ENCODE measurements around the gene YPEL3.
A peak's percentile ranks its signal among the peaks of the same experiment; 100 is the strongest.

YPEL3 gene

DNA sequence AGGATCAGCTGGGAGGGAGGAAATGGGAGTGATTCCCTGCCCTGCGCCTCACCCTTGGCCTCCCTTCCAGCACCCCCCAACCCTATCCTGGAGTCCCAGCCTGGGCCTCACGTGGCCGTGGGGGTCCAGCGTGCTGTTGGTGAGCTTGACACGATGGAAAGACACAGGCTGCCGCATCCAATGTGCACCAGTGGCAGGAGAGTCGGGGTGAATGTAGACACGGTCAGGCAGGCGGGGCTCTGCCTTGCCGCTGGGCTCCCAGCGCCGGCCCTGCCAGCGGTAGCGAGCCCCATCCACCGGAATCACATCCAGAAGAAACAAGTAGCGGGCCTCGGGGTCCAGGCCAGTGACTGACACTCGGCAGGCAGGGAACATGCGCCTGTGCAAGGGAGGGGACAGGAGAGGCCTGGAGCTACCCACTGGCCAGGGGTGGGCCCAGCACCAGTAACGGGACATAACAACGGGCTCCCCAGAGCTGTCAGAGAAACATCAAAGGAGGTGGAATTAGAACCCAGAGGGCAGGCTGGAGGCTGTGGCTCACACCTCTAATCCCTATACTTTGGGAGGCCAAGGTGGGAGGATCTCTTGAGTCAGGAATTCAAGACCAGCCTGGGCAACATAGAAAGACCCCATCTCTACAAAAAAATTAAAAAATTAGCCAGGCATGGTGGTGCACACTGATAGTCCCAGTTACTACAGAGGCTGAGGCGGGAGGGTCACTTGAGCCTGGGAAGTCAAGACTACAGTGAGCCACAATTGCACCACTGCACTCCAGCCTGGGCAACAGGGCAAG lies 7.0 kb downstream of the YPEL3 start:
- no peak for DNase-seq

DNA sequence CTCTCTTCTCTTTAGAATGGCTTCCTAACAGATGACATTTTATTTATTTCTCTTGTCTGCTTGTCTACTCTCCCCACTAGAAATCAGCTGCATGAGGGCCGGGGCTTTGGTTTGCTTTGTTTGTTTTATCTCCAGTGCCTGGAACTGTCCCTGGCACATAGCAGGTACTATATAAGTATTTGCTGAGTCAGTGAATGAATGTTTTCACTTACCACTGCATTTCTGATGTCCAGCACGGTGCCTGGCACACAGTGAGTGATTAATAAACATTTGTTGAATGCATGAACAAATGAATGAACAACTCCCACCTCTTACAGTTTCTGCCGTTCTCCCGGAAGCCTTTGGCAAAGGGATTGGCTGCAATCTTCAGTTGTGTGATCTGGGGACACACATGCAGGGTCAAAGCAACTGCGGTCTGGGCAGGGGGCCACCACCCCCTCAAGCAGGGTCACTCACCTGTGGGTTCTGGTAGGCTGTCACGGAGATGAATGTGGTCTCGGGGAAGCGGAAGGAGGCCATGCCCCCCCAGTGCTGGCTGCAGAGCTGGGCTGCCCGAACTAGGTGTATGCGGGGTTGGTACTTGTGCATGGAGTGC lies 7.7 kb downstream of the YPEL3 start:
- DNase-seq = no peak

DNA sequence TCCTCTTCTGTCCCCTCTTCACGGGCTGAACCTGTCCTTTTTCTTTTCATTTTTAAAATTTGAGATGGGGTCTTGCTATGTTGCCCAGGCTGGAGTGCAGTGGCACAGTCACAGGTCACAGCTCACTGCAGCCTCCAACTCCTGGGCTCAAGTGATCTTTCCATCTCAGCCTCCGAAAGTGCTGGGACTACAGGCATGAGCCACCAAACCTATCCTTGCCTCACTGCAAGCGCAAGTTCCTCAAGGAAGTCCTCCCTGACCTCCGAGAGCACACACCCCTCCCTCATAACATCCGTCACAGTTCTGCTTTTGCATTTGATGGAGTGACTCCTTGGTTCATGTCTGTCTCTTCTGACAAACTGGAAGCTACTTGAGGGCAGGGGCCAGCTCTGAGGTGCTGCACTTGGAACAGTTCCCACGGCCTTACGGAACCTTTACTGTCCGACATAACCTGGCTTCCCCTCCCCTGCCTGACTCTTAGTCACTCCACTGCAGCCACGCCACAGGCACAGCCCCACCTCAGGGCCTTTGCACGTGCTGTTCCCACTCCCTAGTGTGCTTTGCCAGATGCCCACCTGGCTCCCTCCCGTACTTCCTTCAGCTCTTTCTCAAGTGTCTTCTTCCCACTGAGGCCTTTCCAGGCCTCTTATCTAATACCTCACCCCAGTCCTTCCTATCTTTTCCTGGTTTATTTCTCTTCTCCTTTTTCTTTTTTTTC lies 8.7 kb downstream of the YPEL3 start:
- DNase-seq = no peak

DNA sequence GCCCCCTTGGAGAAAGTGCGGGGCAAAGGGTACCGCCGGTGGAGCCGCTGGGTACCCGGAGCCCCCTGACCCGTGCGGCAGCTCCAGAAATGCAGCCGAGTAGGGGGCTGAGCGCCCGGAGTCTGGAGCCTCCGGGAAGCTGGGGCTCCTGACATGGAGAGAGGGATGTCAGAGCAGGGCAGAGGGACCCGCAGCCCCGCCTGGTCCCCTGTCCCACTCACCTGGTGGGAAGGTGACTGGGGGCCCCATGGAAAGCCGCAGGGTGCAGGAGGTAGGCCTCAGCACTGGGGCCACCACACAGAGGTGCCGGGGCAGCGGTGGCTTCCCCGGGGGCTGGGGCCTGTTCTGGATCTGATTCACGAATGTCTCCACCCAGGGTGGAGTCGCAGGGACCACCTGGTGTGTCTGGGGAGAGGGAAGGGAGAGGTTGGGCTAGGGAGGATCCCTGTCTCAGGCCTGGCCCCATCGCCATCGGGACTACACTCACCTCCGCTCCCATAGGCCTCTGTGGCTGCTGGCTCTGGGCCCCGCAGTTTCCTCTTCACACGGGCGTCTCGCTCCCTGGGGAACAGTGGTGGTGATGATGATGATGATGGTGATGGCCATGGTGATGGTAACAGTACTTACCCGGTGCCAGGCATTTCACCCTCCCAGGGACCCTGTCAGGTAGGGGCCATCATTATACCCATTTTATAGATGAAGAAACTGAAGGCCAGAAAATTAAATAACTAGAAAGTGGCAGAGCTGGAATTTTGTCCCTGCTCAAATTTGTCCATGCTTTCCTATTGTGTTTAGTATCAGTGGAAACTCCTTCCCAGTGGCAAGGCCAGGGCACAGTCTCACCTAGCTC lies 9.5 kb downstream of the YPEL3 start:
- no peak for DNase-seq

DNA sequence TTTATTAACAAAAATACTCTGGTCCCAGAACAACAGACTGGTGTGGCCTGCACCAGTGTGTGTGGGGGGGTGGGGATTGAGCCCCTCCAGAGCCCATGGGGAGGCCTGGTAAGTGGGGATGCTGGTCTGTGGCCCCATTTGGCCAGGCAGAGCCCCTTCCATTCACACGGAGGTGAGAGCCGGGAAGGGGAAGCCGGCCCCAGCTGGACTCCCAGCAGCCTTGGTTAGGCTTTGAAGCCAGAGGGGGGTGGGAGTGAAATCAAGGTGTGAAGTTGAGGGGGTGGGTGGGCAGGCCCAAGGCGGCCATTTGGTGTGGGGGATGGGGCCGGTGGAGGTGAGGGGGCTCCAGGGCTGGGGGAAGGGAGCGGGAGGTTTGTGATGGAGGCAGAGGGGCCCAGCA lies 10.2 kb downstream of the YPEL3 start:
- DNase-seq = no peak

DNA sequence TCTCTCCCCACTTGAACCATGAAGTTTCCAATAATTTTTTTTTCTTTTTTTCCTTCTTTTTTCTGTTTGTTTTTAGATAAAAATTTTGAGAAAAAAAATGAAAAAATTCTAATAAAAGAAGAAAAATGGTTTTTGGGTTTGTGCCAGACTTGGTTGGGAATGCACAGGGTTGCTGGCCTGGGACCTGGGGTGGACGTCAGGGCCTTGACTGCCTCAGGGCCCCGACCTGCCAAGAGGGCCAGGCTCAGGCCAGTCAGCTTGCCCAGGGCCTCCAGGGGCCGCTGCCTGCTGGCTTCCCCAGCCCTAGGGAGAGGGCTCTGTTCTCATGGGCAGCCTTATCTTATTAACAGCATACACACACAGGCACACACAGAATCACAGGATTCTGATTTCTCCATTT lies 10.8 kb downstream of the YPEL3 start:
- DNase-seq = no peak

DNA sequence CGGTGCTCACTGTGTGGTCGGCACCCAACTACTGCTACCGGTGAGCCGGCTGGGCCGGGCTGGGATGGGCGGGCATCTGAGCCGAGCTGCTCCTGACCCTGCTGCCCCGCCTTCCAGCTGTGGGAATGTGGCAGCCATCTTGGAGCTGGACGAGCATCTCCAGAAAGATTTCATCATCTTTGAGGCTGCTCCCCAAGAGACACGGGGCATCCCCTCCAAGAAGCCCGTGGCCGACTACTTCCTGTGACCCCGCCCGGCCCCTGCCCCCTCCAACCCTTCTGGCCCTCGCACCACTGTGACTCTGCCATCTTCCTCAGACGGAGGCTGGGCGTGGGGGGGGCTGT lies 11.2 kb downstream of the YPEL3 start:
- DNase-seq = no peak

DNA sequence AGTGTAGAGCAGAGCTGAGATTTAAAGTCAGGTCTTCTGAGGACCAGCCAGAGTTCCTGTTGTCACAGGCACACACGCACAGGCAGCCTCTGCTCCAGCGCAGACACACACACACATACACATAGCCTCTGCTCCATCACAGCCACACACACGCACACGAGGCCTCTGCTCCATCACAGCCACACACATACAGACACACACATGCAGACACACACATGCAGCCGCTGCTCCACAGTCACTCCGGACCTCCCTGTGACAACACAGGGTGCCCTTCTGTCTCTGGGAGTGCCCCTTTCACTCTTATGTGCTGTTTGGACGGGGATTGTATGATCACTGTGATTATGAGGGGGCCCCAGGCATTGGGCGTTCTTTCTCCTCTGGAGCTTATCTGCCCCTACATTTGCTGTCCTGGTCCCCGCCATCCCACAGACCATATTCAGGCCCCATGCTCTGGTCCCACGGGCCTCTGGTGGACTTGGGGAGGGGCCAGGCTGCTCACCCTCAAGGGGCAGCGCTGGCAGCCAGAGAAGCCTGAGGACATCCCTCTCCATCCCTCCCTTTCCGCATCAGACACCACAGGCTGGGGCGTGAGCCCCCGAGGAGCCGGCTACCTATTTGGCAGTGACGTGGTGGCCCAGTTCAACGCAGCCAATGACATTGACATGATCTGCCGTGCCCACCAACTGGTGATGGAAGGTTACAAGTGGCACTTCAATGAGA lies 11.8 kb downstream of the YPEL3 start:
- DNase-seq = no peak

DNA sequence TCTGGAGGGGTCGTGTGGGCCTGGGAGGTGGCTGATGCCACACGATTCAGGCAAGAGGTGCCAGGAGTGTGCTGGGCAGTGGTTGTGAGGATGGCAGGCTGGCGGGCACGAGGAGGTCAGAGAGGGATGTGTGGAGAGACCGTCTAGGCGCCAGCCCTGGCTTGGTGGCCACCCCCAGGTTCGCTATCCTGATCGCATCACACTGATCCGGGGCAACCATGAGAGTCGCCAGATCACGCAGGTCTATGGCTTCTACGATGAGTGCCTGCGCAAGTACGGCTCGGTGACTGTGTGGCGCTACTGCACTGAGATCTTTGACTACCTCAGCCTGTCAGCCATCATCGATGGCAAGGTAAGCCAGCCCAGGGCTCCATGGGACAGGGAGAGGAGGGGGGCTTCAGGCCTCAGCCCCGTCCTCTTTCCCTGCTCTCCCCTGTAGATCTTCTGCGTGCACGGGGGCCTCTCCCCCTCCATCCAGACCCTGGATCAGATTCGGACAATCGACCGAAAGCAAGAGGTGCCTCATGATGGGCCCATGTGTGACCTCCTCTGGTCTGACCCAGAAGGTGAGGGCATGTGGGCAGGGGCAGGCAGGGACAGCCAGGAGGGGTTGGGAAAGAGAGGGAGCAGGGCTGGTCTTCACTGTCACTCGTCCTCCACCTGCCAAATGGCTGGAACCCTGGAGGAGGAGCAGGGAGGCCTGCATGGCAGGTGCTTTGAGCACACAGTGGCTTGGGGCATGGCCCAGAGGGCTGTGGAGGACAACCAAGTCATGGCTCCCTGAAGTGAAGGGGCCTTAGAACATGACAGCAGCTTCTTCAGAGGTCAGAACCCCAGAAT lies 12.6 kb downstream of the YPEL3 start:
- no peak for DNase-seq

DNA sequence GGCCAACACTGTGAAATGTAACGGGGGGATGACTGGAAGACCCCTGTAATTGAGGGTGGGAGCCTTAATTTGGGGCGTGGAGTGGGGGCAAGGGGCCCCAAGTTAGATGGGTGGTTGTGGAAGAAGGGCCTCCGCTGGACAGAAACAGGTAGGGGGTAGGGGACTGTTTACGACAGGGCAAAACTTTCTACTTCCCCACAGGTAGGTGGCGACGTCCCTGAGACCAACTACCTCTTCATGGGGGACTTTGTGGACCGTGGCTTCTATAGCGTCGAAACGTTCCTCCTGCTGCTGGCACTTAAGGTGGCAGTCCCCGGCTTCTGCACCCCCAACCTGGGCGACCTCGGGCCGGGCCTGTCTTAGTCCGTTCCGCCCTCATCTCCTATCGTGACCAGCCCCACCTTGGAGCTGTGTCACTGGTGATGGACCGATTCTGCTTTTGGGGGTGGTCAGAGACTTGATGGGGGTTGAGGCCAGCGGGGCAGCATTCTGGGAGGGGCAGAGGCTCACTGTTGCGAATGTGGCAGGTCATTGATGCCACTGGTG lies 13.4 kb downstream of the YPEL3 start:
- no peak for DNase-seq

DNA sequence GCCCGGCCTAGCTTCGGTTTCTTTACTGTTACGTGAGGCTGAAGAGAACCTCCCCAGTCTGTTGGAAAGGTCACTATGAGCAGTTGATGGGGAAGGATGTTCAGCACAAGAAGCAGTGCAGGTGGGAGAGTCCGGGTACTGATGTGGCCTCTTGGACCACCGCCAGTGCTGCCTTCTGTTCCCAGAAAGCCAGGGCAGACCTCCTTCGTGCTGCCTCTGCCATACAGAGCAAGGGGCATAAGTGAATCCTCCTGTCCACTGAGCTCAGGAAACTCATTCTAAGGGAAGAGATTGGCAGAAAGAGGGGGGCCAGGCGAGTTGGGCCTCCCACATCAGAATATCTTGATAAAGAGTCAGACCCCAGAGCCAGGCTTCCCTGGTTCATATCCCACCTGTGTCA lies 16.5 kb downstream of the YPEL3 start:
- DNase-seq = no peak

DNA sequence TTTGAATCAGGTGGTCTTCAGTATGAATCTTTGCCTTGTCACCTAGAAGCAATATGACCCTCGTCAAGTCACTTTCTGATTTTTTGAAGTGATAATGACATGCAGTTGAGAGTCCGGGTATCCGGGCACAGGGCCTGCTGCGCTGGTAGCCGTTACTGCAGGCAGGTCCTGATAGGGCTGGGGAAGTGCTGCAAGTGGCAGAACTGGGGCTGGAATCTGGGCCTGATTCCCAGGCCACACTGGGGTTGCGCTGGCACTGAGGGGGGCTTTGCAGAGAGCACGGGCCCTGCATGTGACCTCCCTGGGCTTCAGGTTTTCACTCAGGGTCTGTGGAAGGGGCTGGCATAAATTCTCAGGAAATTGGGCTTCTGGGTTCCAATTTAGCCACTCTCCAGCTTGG lies 17.3 kb downstream of the YPEL3 start:
- DNase-seq = no peak

DNA sequence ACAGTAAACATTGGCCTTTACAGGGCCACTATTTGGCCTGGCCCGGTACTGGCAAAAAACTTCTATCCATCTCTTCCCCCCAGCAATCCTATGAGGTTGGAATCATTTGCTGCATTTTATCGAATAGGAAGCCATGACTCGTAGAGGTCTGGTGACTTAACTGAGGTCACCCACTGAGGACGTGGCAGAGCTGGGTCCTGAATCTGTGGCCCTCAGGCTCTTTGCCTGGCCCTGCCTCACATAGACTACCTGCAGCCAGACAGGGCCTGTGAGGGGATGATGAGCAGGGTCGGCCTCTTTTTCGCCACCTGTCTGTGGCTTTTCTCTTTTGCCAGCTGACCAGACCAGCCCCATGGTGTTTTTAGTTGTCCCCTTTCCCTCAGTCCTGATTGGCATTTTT lies 18.4 kb downstream of the YPEL3 start:
- no peak for DNase-seq

DNA sequence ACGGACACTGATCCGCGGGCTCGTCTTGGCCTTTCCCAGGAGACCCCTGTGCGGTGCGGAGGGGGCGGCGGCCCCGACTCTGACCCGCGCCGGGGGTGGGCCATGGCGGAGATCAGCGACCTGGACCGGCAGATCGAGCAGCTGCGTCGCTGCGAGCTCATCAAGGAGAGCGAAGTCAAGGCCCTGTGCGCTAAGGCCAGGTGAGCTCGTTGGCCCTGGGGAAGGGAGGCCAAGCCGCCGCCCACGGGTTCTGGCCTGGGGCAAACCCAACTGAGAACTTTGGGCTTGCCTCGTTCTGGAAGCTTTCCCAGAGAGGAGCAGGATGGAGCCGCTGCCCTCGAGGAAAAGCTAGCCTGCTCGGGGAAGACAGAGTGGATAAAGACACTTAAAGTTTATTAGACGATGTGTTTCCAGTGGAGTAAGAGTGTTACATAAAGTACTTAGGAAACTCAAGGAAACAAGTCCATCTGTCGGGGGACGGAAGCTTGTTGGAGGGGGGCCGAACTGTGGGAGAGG lies 19.7 kb downstream of the YPEL3 start:
- DNase-seq = no peak

DNA sequence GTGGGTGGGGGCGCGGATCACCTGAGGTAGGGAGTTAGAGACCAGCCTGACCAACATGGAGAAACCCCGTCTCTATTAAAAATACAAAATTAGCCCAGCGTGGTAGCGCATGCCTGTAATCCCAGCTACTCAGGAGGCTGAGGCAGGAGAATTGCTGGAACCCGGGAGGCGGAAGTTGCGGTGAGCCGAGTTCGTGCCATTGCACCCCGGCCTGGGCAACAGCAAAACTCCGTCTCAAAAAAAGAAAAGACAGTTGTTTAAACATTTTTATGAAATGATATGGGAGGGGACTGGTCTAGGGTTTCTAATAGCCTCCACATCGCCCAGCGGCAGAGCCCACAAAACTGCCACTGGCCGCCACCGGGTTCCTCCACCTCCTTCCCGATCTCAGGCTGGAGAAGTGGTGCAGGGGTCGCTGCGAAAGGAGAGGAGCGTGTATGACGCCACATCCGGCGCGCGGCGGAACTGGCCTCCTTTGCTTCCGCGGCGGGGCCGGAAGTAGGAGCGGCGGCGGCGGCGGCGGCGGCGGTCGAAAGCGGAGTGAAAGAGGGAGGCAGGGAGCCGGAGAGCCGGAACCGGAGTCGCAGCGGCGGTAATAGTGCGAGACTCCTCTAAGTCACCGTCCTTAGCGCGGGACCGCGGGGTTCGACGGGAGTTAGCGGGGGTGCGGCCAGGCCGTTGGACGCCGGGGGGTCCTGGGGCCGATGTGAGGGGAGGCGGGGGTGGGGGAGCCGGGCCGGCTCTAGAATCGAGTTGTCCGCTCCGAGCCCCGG lies 20.3 kb downstream of the YPEL3 start, which contains the start of gene PPP4C:
Gene PPP4C, plus strand, starts transcription at position 492 of the 773 bp plus-strand sequence. CDS start 384 bp downstream, outside the sequence.
- DNase-seq = peak; percentile 86

DNA sequence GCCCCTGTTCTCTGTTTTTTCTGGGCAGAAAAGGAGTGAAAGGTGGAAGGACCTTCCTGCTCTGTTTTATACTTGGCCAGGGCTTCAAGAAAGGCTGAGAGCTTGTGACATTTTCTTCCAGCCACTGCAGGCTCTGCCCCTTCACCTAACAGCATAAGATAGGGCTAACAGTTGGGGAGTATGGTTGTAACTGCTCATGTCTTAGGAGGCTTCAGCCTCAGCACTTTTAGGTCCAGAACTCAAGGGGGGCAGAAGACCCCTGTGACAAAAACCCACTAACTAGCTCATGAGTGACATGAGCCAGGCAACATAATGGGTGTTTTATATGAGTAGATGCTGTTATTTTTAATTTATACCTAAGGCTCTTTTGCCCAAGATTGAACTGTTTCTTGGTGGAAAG lies 25.5 kb downstream of the YPEL3 start:
- no peak for DNase-seq

DNA sequence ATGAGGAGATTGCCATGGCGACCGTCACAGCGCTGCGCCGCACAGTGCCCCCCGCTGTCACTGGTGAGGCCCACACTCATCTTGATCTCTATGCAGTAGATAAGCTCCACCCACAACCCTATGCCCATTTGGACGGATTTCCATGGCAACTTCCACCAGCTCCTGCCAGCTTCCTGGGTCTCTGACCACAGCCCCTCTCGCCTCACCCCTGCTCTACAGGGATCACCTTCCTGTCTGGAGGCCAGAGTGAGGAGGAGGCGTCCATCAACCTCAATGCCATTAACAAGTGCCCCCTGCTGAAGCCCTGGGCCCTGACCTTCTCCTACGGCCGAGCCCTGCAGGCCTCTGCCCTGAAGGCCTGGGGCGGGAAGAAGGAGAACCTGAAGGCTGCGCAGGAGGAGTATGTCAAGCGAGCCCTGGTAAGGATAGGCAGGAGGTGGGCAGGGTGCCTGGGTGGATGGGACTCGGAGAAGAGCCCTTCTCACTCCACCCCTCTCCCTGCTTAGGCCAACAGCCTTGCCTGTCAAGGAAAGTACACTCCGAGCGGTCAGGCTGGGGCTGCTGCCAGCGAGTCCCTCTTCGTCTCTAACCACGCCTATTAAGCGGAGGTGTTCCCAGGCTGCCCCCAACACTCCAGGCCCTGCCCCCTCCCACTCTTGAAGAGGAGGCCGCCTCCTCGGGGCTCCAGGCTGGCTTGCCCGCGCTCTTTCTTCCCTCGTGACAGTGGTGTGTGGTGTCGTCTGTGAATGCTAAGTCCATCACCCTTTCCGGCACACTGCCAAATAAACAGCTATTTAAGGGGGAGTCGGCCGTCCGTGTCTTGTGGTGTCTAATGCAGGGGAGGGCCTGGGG lies 26.2 kb downstream of the YPEL3 start:
- DNase-seq = no peak

DNA sequence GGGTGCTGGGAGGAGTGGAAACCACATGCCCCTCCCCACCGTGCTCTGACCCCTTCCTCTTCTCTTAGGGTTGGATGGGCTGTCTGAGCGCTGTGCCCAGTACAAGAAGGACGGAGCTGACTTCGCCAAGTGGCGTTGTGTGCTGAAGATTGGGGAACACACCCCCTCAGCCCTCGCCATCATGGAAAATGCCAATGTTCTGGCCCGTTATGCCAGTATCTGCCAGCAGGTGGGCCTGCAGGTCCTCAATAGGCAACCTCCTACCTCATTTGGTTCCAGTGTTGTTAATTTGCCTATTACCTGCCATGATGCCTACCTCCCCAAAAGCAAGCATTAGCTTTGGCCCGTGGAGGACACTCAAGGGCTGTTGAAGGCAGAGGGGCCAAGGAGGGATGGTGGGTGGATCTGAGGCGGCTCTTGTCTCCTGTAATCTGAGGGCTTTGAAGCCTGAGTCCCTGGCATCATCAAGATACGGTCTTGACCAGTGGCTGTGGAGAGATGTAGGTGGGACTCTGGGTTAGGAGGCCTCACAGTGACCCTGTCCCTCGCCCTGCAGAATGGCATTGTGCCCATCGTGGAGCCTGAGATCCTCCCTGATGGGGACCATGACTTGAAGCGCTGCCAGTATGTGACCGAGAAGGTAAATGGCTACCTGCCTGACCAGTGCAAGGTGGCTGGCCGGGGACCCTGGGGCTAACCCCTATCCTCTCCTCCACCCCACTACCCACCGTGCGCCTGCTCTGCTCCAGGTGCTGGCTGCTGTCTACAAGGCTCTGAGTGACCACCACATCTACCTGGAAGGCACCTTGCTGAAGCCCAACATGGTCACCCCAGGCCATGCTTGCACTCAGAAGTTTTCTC lies 27.0 kb downstream of the YPEL3 start:
- peak; percentile 38 for DNase-seq
